Neural crest cell (in vitro differentiated cells): ENCODE measurements around the gene CIZ1. TPM values are rescaled to one million over a fixed set of nuclear protein-coding genes. Genes with fewer than 3 reads are reported as not detected.

ENCODE experiments used
- DNase-seq: peaks from one replicate; pipeline ENCODE4 v3.0.0; 2021; ENCODE audit warnings: low read depth, mixed read lengths, low spot score
- H3K27ac Mint-ChIP-seq: one replicate; pipeline ENCODE4 v1.8.0; 2021; ENCODE audit warnings: mild to moderate bottlenecking, mixed read lengths; ENCODE audit not compliant: unreplicated experiment
- H3K27me3 Mint-ChIP-seq: 2 replicates; pipeline ENCODE4 v1.8.0; 2021; ENCODE audit warnings: low read depth, mild to moderate bottlenecking, mixed read lengths
- H3K36me3 Mint-ChIP-seq: 2 replicates; pipeline ENCODE4 v1.8.0; 2021; ENCODE audit warnings: low read depth, mild to moderate bottlenecking, mixed read lengths
- H3K4me1 Mint-ChIP-seq: 2 replicates; pipeline ENCODE4 v1.8.0; 2021; ENCODE audit warnings: mixed read lengths
- H3K4me3 Mint-ChIP-seq: one replicate; pipeline ENCODE4 v1.8.0; 2021; ENCODE audit warnings: mild to moderate bottlenecking, mixed read lengths
- H3K9me3 Mint-ChIP-seq: 2 replicates; pipeline ENCODE4 v1.8.0; 2021; ENCODE audit warnings: mixed read lengths
- CTCF ChIP-seq: fragments of 200-600 bp; sonication (generic); conservative IDR thresholded peaks from 2 replicates; pipeline ENCODE4 v1.5.0; 2021; ENCODE audit warnings: antibody characterized with exemption, mild to moderate bottlenecking
- total RNA-seq: library from RNA; stranded (reverse); gene quantifications from 2 replicates; pipeline ENCODE4 v1.2.1, GENCODE V29; 2021

CIZ1 gene
- total RNA-seq, 1 donor from 2014 or later, result 226 TPM

GRCh38 chr9:128117613-128118471 is 73.5 kb downstream of the CIZ1 start:
- peak; percentile 100 for TF ChIP-seq CTCF
- Mint-ChIP-seq H3K27ac (no peak overlapping the region), H3K9me3 (no peaks in the 10 kb centered on the region), H3K36me3 (peaks cover 5% of the 10 kb centered on the region), H3K27me3 (peaks cover 2% of the 10 kb centered on the region), H3K4me1 (peaks cover 6% of the 10 kb centered on the region), H3K4me3 (peak overlapping the region; percentile 83)
- DNase-seq, result peak; percentile 100

GRCh38 chr9:128116104-128117083 is 75.0 kb downstream of the CIZ1 start:
- no peak for TF ChIP-seq CTCF
- H3K27me3 Mint-ChIP-seq, result peaks cover 2% of the 10 kb centered on the region
- H3K4me1 Mint-ChIP-seq, result peaks cover 6% of the 10 kb centered on the region
- no peak overlapping the region for H3K4me3 Mint-ChIP-seq
- H3K9me3 Mint-ChIP-seq, result no peaks in the 10 kb centered on the region
- DNase-seq, result no peak
- peaks cover 5% of the 10 kb centered on the region for H3K36me3 Mint-ChIP-seq
- H3K27ac Mint-ChIP-seq, result no peak overlapping the region

Other genes with a start within 250 kb of the CIZ1 start
- 53.5 and 71.1 TPM in 2 replicates for gene EEIG1, start 210.6 kb downstream of the CIZ1 start, total RNA-seq
- gene NAIF1, start 124.3 kb downstream of the CIZ1 start, total RNA-seq, result 9.8 and 11.8 TPM in 2 replicates
- 13.9 and 16.8 TPM in 2 replicates for gene SLC25A25, start 123.3 kb downstream of the CIZ1 start, total RNA-seq
- 63.2 and 72.2 TPM in 2 replicates for gene PTGES2, start 63.8 kb downstream of the CIZ1 start, total RNA-seq
- not detected in 2 replicates for gene LCN2, start 42.1 kb downstream of the CIZ1 start, total RNA-seq
- 80.6 and 82.5 TPM in 2 replicates for gene BBLN, start 31.3 kb downstream of the CIZ1 start, total RNA-seq
- 84.0 and 87.2 TPM in 2 replicates for gene DNM1, start 11.8 kb upstream of the CIZ1 start, total RNA-seq
- 56.9 and 64.1 TPM in 2 replicates for gene GOLGA2, start 84.4 kb upstream of the CIZ1 start, total RNA-seq
- 17.1 and 20.7 TPM in 2 replicates for gene SWI5, start 84.7 kb upstream of the CIZ1 start, total RNA-seq
- 33.4 and 35.0 TPM in 2 replicates for gene TRUB2, start 130.9 kb upstream of the CIZ1 start, total RNA-seq
- 50.8 and 51.0 TPM in 2 replicates for gene COQ4, start 131.3 kb upstream of the CIZ1 start, total RNA-seq
- gene SLC27A4, start 149.0 kb upstream of the CIZ1 start, total RNA-seq, result 43.0 and 45.6 TPM in 2 replicates
- 69.9 and 73.2 TPM in 2 replicates for gene URM1, start 179.8 kb upstream of the CIZ1 start, total RNA-seq
- 49.7 and 56.4 TPM in 2 replicates for gene CERCAM, start 229.3 kb upstream of the CIZ1 start, total RNA-seq